K562 (cell line): Measurements from ENCODE around the gene USP46. TPM values are rescaled to one million over a fixed set of nuclear protein-coding genes. Genes with fewer than 3 reads are reported as not detected.

Source experiments
- ATAC-seq: fragments of 200-7000 bp; cut with Tn5 transposase; 3 replicates; pipeline ENCODE4 v1.9.1; 2020; ENCODE audit warnings: moderate library complexity
- BruUV-seq: library from RNA; stranded (reverse); fragments of 400-500 nt; replicated peaks from 2 replicates; lab custom pipeline; 2021; lab: Mats Ljungman, UMichigan
- CTCF ChIA-PET: fragments of 300-600 bp; formaldehyde crosslinking; extraction: SDS; loops from one replicate; lab custom pipeline; 2021; ENCODE audit warnings: low intra/inter-chr PET ratio; lab: Yijun Ruan, JAX
- POLR2A ChIA-PET: fragments of 300-600, 350-650 bp; sonication (Branson Sonifier 250); formaldehyde crosslinking; extraction: SDS; loops from one replicate; lab custom pipeline; 2021; ENCODE audit warnings: antibody characterized with exemption, inconsistent platforms; lab: Yijun Ruan, JAX
- DNase-seq, 4 experiments: peaks; one replicate each; pipeline versions ENCODE4 v3.0.0 to v3.0.0-alpha.2; 2011 to 2018; ENCODE audit warnings: low spot score in 3 of 4, mixed read lengths in 3 of 4; ENCODE audit errors: extremely low read depth in 1 of 4
- FAIRE-seq: peaks from 2 replicates; lab custom pipeline; 2011; peaks lifted over from hg19 to GRCh38; lab: Jason Lieb, UNC
- H2AFZ ChIP-seq: 2 replicates; pipeline ENCODE4 v1.6.0; 2011; ENCODE audit warnings: low read depth, low read length, control low read depth, inconsistent platforms
- H3K27ac ChIP-seq: fragments of 200-600 bp; 3 replicates; pipeline ENCODE4 v1.8.0; 2011; ENCODE audit warnings: low read depth, mild to moderate bottlenecking, control low read depth, inconsistent platforms, low read length, moderate library complexity, mixed read lengths; ENCODE audit errors: extremely low read depth
- H3K27me3 ChIP-seq, 2 experiments: fragments of 300-600 bp in 1 of 2; 2 replicates in 1 of 2; 3 replicates in 1 of 2; pipeline versions ENCODE4 v1.6.0 to v1.8.0; 2011; ENCODE audit warnings: inconsistent platforms in 2 of 2, low read length in 2 of 2, mild to moderate bottlenecking in 1 of 2, mixed read lengths in 1 of 2, moderate library complexity in 1 of 2; ENCODE audit not compliant: control insufficient read depth in 2 of 2, insufficient read depth in 2 of 2
- H3K36me3 ChIP-seq: fragments of 300-600 bp; 3 replicates; pipeline ENCODE4 v1.8.0; 2011; ENCODE audit warnings: mild to moderate bottlenecking, low read length, inconsistent platforms; ENCODE audit not compliant: control insufficient read depth, insufficient read depth
- H3K4me1 ChIP-seq, 2 experiments: fragments of 200-600 bp in 1 of 2; replicated peaks in 1 of 2; 2 replicates in 1 of 2; 3 replicates in 1 of 2; pipeline versions ENCODE4 v1.5.1 to v1.8.0; 2011; ENCODE audit warnings: inconsistent platforms in 2 of 2, low read length in 2 of 2, mild to moderate bottlenecking in 1 of 2, mixed read lengths in 1 of 2, moderate library complexity in 1 of 2; ENCODE audit not compliant: control insufficient read depth in 2 of 2, insufficient read depth in 2 of 2
- H3K4me2 ChIP-seq: 2 replicates; pipeline ENCODE4 v1.6.1; 2011; ENCODE audit warnings: low read length, control low read depth, inconsistent platforms, mixed read lengths; ENCODE audit not compliant: insufficient read depth
- H3K4me3 ChIP-seq: fragments of 200-600 bp; sonication (generic), shearing (Covaris generic); 2 replicates; pipeline ENCODE4 v1.5.1; 2016; ENCODE audit warnings: control low read depth, inconsistent platforms
- H3K79me2 ChIP-seq: fragments of 200-600 bp; 3 replicates; pipeline ENCODE4 v1.8.0; 2011; ENCODE audit warnings: low read length, inconsistent platforms; ENCODE audit not compliant: control insufficient read depth, insufficient read depth
- H3K9ac ChIP-seq, 2 experiments: 2 replicates each; pipeline versions ENCODE4 v1.6.0 to v1.6.1; 2011; ENCODE audit warnings: low read depth in 2 of 2, low read length in 2 of 2, control low read depth in 1 of 2, inconsistent platforms in 1 of 2, mild to moderate bottlenecking in 1 of 2, mixed read lengths in 1 of 2; ENCODE audit not compliant: insufficient read depth in 1 of 2
- H3K9me1 ChIP-seq: one replicate; pipeline ENCODE4 v1.6.0; 2011; ENCODE audit warnings: inconsistent platforms, mild to moderate bottlenecking, low read length, moderate library complexity; ENCODE audit not compliant: control insufficient read depth, insufficient read depth
- H3K9me3 ChIP-seq: replicated peaks from 2 replicates; pipeline ENCODE4 v1.5.1; 2011; ENCODE audit warnings: low read depth, low read length, inconsistent platforms; ENCODE audit not compliant: control insufficient read depth, insufficient read depth
- H4K20me1 ChIP-seq: replicated peaks from 2 replicates; pipeline ENCODE4 v1.6.1; 2011; ENCODE audit warnings: low read length, inconsistent platforms, mixed read lengths; ENCODE audit not compliant: control insufficient read depth, insufficient read depth
- CBX8 ChIP-seq: fragments of 200-600 bp; sonication (generic); IDR thresholded peaks from 2 replicates; pipeline ENCODE4 v1.6.1; 2012; ENCODE audit warnings: borderline replicate concordance, mixed run types, low read depth, mild to moderate bottlenecking, moderate library complexity, mixed read lengths, low read length, control low read depth, inconsistent platforms; ENCODE audit not compliant: poor library complexity, severe bottlenecking; ENCODE audit errors: extremely low read depth
- FOXA3 ChIP-seq, 2 experiments: fragments of 450-650 bp in 1 of 2; sonication (generic) in 1 of 2; formaldehyde crosslinking; IDR thresholded peaks in 1 of 2; conservative IDR thresholded peaks in 1 of 2; 2 replicates each; pipeline versions ENCODE4 v1.4.0 to v1.8.0; 2020 to 2022; ENCODE audit warnings: mild to moderate bottlenecking in 2 of 2, missing genetic modification reagents in 1 of 2
- HDGF ChIP-seq: fragments of 450-650 bp; IDR thresholded peaks from 2 replicates; pipeline ENCODE4 v1.6.1; 2016
- HNRNPUL1 ChIP-seq: fragments of 200-400 bp; formaldehyde crosslinking; IDR thresholded peaks from 2 replicates; pipeline ENCODE4 v1.6.1; 2017; ENCODE audit warnings: low read length
- HSF4 ChIP-seq: fragments of 250-450 bp; sonication (Bioruptor Pico); IDR thresholded peaks from 2 replicates; pipeline ENCODE4 v2.1.2; 2022; ENCODE audit warnings: mild to moderate bottlenecking, moderate library complexity, borderline replicate concordance
- LARP7 ChIP-seq: fragments of 450-650 bp; IDR thresholded peaks from 2 replicates; pipeline ENCODE4 v1.6.1; 2016
- NR2F6 ChIP-seq: fragments of 450-650 bp; formaldehyde crosslinking; IDR thresholded peaks from 2 replicates; pipeline ENCODE4 v1.4.0; 2020; ENCODE audit warnings: mild to moderate bottlenecking
- STAT5B ChIP-seq: fragments of 250-450 bp; sonication (Bioruptor Pico); IDR thresholded peaks from 2 replicates; pipeline ENCODE4 v1.8.0; 2021; ENCODE audit warnings: mild to moderate bottlenecking, inconsistent platforms
- U2AF2 ChIP-seq: fragments of 200-400 bp; formaldehyde crosslinking; optimal IDR thresholded peaks from 2 replicates; pipeline ENCODE3; 2017; ENCODE audit warnings: low read depth, mild to moderate bottlenecking, low read length
- ZNF445 ChIP-seq: fragments of 250-450 bp; sonication (Bioruptor Pico); IDR thresholded peaks from 2 replicates; pipeline ENCODE4 v1.4.0; 2020; ENCODE audit warnings: low read depth, mild to moderate bottlenecking, moderate library complexity
- ZZZ3 ChIP-seq: fragments of 450-650 bp; IDR thresholded peaks from 2 replicates; pipeline ENCODE4 v1.6.1; 2016; ENCODE audit warnings: antibody characterized with exemption, mild to moderate bottlenecking, moderate library complexity
- WGBS: fragments of 100-300 bp; shearing (Covaris generic); methylation state at CpG from one replicate; pipeline ENCODE4 v1.1.6; 2016; ENCODE audit warnings: low coverage, mixed read lengths; ENCODE audit not compliant: insufficient coverage; ENCODE audit errors: missing lambda C conversion rate; 5-methylcytosine and 5-hydroxymethylcytosine counted together
- in situ Hi-C: fragments of 300-500 bp; cut with MboI; formaldehyde crosslinking; loops from 4 replicates; pipeline ENCODE4 v1.15.0; 2018; ENCODE audit warnings: inconsistent platforms, mixed read lengths
- intact Hi-C: fragments of 100-400 bp; cut with micrococcal nuclease; formaldehyde crosslinking; loops from 2 replicates; pipeline ENCODE4 v1.14.2; 2022
- polyA plus RNA-seq, 8 experiments: library from polyadenylated mRNA; depleted of rRNA in 4 of 8; stranded (reverse) in 5 of 8; unstranded in 3 of 8; fragments of >200 nt; fragmentation: Nextera tagmentation in 2 of 8; fragmentation: Illumina TruSeq in 1 of 8; extraction: Ambion mirVana in 2 of 8; extraction: Trizol in 1 of 8; gene quantifications; 2 replicates each; pipeline versions ENCODE4 v1.2.1 to v1.2.3, GENCODE V29; 2011 to 2014; ENCODE audit warnings: inconsistent platforms in 1 of 8, missing spikeins in 1 of 8
- total RNA-seq, 7 experiments: library from RNA; depleted of rRNA in 6 of 7; stranded (reverse); fragments of >200 nt in 6 of 7; fragmentation: Illumina TruSeq in 2 of 7; extraction: Trizol in 2 of 7; gene quantifications; 2 replicates each; pipeline versions ENCODE4 v1.2.1 to v1.2.3, GENCODE V29; 2011 to 2021; ENCODE audit warnings: low replicate concordance in 1 of 7
- TF ChIP-seq, protein P1 (sequence below): fragments of 450-650 bp; formaldehyde crosslinking; IDR thresholded peaks from 2 replicates; pipeline ENCODE4 v1.4.0; 2020; ENCODE audit warnings: mild to moderate bottlenecking, moderate library complexity
- TF ChIP-seq, protein P2 (sequence below): fragments of 250-450 bp; sonication (Bioruptor Pico); IDR thresholded peaks from 2 replicates; pipeline ENCODE4 v1.8.0; 2021; ENCODE audit warnings: moderate library complexity, mild to moderate bottlenecking, inconsistent platforms
- TF ChIP-seq, protein P3 (sequence below): fragments of 250-450 bp; sonication (Bioruptor Pico); IDR thresholded peaks from 2 replicates; pipeline ENCODE4 v1.8.0; 2022; ENCODE audit warnings: inconsistent platforms, mild to moderate bottlenecking, moderate library complexity, borderline replicate concordance

USP46 gene
- total and polyA plus RNA-seq, 9 of the 15 experiments (the other 6 are each of a cell fraction or from before 2014, with no cell fraction given) = 3.0 to 11.7 (median 8.4) TPM

DNA sequence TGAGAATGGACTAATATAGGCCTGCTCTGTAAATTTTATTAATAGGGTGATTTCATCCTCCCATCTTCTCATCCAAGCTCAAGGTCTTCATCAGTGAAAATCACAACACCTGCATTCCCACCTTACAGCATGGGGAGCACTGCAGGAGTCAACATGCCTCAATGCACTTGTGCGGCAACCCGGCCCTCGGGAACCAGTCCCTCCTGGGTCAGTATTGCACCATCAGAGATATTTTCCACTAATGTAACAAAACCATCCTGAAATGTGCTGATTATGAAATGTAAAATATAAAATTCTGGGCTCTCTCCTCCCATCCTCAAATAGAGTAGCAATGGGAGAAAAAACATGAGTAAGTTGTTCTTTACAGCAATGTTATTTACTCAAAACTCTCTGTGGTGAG, 13.0 kb downstream of the USP46 start:
- no peak for FAIRE-seq
- Histone ChIP-seq H4K20me1 (no peaks in the 10 kb centered on the region), H3K9me3 (no peaks in the 10 kb centered on the region), H3K79me2 (no peaks in the 10 kb centered on the region), H2AFZ (no peak overlapping the region), H3K27me3 (no peaks in the 10 kb centered on the region), H3K4me3 (no peak overlapping the region)
- POLR2A ChIA-PET = no interaction called here
- intact Hi-C loops = no loop called here
- CTCF ChIA-PET = no interaction called here
- TF ChIP-seq LARP7 = no peak
- TF ChIP-seq, protein P1, sequence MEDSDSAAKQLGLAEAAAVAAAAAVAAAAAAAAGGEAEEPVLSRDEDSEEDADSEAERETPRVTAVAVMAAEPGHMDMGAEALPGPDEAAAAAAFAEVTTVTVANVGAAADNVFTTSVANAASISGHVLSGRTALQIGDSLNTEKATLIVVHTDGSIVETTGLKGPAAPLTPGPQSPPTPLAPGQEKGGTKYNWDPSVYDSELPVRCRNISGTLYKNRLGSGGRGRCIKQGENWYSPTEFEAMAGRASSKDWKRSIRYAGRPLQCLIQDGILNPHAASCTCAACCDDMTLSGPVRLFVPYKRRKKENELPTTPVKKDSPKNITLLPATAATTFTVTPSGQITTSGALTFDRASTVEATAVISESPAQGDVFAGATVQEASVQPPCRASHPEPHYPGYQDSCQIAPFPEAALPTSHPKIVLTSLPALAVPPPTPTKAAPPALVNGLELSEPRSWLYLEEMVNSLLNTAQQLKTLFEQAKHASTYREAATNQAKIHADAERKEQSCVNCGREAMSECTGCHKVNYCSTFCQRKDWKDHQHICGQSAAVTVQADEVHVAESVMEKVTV (CRISPR knock-in tag) = no peak
- no peak for TF ChIP-seq HDGF
- TF ChIP-seq HSF4 = no peak
- TF ChIP-seq, all 486 proteins: peak for 0
- H3K9me1 ChIP-seq = no peaks in the 10 kb centered on the region
- in situ Hi-C loops = no loop called here
- no peaks in the 10 kb centered on the region for H3K4me1 ChIP-seq
- DNase-seq (no peak), ATAC-seq (no peak)
- WGBS = 74% methylated on average over 3 of the region's 3 CpGs
- no peak overlapping the region for H3K27ac ChIP-seq
- no peak overlapping the region for H3K4me2 ChIP-seq
- H3K9ac ChIP-seq = no peak overlapping the region
- H3K36me3 ChIP-seq = no peaks in the 10 kb centered on the region
- BruUV-seq = no TSS peak

DNA sequence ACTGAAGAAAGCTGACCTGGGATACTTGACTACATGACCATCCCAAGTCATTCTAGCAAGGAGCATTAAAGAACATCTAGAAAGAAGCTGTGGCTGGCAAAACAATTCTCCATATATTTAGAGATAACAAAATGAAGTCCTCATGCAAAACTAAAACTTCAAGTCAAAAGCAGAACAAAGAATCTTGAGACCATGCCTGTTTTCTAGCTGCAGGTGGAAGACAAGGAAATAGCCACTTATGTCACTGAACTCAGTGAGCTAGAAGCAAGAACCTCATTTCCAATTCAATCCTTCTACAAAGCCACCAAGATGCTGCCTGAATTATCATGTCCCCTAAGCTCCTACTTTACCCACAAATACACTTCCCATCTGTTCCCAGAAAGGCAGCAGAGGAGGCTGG, 13.8 kb downstream of the USP46 start:
- no peak overlapping the region for H3K9ac ChIP-seq
- BruUV-seq = no TSS peak
- no peaks in the 10 kb centered on the region for H3K4me1 ChIP-seq
- H3K4me2 ChIP-seq = no peak overlapping the region
- H3K79me2 ChIP-seq = no peaks in the 10 kb centered on the region
- FAIRE-seq = no peak
- no peaks in the 10 kb centered on the region for H3K9me1 ChIP-seq
- ChIA-PET CTCF (no interaction called here), POLR2A (no interaction called here)
- no peaks in the 10 kb centered on the region for H3K9me3 ChIP-seq
- in situ Hi-C loops (no loop called here), intact Hi-C loops (no loop called here)
- no peaks in the 10 kb centered on the region for H3K36me3 ChIP-seq
- DNase-seq = no peak
- H3K27me3 ChIP-seq = no peaks in the 10 kb centered on the region
- H3K27ac ChIP-seq = no peak overlapping the region
- no peak for ATAC-seq
- H2AFZ ChIP-seq = no peak overlapping the region
- no peaks in the 10 kb centered on the region for H4K20me1 ChIP-seq
- H3K4me3 ChIP-seq = no peak overlapping the region
- TF ChIP-seq U2AF2 (no peak), CBX8 (no peak), HNRNPUL1 (no peak), ZZZ3 (no peak), STAT5B (CRISPR knock-in tag) (no peak), NR2F6 (CRISPR knock-in tag) (no peak), FOXA3 (CRISPR knock-in tag; conservative IDR thresholded peaks at IDR 0.05 in 1 of 2, IDR thresholded peaks at IDR 0.05 in 1 of 2) (no peak), ZNF445 (CRISPR knock-in tag) (no peak)
- TF ChIP-seq, protein P2, sequence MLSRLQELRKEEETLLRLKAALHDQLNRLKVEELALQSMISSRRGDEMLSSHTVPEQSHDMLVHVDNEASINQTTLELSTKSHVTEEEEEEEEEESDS (CRISPR knock-in tag) = no peak
- TF ChIP-seq, protein P3, sequence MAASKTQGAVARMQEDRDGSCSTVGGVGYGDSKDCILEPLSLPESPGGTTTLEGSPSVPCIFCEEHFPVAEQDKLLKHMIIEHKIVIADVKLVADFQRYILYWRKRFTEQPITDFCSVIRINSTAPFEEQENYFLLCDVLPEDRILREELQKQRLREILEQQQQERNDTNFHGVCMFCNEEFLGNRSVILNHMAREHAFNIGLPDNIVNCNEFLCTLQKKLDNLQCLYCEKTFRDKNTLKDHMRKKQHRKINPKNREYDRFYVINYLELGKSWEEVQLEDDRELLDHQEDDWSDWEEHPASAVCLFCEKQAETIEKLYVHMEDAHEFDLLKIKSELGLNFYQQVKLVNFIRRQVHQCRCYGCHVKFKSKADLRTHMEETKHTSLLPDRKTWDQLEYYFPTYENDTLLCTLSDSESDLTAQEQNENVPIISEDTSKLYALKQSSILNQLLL (CRISPR knock-in tag) = no peak
